ENCODE measurements around the gene GALNTL6.

Gene GALNTL6

DNA sequence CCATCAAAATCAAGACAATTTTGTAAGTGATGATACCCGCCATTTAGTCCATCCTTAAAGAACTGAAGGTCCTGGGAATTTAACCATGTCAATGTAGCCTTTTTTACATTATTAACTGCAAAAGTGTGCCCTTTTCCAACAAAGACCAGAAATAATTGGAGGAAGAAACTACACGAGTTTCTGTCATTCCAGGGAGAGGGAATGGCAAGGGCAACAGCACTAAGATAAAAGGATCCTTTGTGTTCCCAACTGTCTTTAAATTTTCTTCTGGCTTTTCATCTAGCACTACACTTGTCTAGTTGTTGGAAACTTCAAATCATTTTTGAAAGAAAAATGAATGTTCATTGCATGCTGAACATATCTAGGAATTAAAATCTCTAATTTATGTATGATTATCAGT is 286.2 kb downstream of the GALNTL6 start:
- Mint-ChIP-seq H3K27me3 (no peaks in the 10 kb centered on the region), H3K27ac (no peak overlapping the region), H3K4me1 (no peaks in the 10 kb centered on the region), H3K9me3 (peaks cover 8% of the 10 kb centered on the region), H3K4me3 (no peak overlapping the region), H3K36me3 (no peaks in the 10 kb centered on the region)

- H3K36me3 Mint-ChIP-seq = no peaks in the 10 kb centered on the region
- peaks cover 5% of the 10 kb centered on the region for H3K9me3 Mint-ChIP-seq
- no peaks in the 10 kb centered on the region for H3K27me3 Mint-ChIP-seq
- no peaks in the 10 kb centered on the region for H3K4me1 Mint-ChIP-seq
- H3K27ac Mint-ChIP-seq = no peak overlapping the region
- no peak overlapping the region for H3K4me3 Mint-ChIP-seq
Observed at GRCh38 chr4:172103456-172103855, 290.3 kb downstream of the GALNTL6 start.

DNA sequence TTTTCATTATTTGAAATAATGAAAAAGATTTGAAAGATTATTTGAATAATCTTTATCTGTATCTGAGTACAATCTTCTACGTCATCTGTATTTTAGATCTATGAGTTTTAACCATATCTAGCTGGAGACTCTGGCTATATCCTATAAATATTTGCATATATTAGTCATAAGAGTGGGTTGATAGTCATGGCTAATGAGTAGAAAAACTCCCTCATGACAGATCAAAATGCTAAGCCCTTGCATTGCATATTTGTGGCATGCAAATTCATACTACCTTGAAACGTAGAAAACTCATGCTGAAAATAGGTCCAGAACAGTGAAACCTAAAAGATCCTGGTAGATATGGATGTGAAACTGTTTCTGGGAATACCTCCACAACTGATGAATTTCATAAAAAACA is 291.3 kb downstream of the GALNTL6 start:
- Mint-ChIP-seq H3K27ac (no peak overlapping the region), H3K4me1 (no peaks in the 10 kb centered on the region), H3K4me3 (no peak overlapping the region), H3K9me3 (peaks cover 5% of the 10 kb centered on the region), H3K36me3 (no peaks in the 10 kb centered on the region), H3K27me3 (no peaks in the 10 kb centered on the region)

- Mint-ChIP-seq H3K27ac (no peak overlapping the region), H3K27me3 (no peaks in the 10 kb centered on the region), H3K36me3 (no peaks in the 10 kb centered on the region), H3K4me1 (no peaks in the 10 kb centered on the region), H3K9me3 (peaks cover 4% of the 10 kb centered on the region), H3K4me3 (no peak overlapping the region)
Observed at GRCh38 chr4:172105918-172106317, 292.7 kb downstream of the GALNTL6 start.

- Mint-ChIP-seq H3K9me3 (no peaks in the 10 kb centered on the region), H3K27me3 (no peaks in the 10 kb centered on the region), H3K36me3 (no peaks in the 10 kb centered on the region), H3K27ac (no peak overlapping the region), H3K4me1 (no peaks in the 10 kb centered on the region), H3K4me3 (no peak overlapping the region)
Observed at GRCh38 chr4:172109466-172109865, 296.3 kb downstream of the GALNTL6 start.

DNA sequence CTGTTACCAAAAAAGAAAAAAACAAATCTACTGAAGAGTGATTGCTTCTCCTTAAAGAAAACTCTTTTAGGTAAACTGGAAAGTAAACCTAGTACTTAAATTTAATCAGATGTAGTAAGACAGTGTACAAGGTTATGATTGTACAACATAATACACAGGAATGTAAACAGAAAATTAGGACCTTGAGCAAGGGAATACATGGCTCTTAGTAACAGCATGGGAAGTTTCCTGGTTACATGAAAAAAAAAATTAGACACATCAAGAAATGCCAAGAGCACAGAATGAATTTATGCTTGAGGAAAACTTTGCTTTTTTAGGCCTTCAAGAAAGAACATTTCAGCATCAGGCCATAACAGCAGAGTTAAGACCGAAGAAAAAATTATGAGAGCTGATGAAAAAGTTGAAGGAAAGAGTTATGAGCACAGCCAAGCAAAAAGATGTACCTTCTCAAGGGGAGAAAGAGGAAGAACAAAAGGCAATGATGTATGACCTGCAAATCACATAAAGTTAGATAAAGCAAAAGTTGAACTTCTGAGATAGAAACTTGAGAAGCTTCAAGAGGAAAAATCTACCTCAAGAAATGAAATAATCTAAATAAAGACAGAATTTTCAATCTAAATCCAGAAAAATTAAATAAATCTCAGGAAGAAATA is 311.6 kb downstream of the GALNTL6 start:
- H3K9me3 Mint-ChIP-seq = peaks cover 6% of the 10 kb centered on the region
- H3K4me3 Mint-ChIP-seq = no peak overlapping the region
- no peaks in the 10 kb centered on the region for H3K4me1 Mint-ChIP-seq
- H3K27me3 Mint-ChIP-seq = no peaks in the 10 kb centered on the region
- no peak overlapping the region for H3K27ac Mint-ChIP-seq
- no peaks in the 10 kb centered on the region for H3K36me3 Mint-ChIP-seq

DNA sequence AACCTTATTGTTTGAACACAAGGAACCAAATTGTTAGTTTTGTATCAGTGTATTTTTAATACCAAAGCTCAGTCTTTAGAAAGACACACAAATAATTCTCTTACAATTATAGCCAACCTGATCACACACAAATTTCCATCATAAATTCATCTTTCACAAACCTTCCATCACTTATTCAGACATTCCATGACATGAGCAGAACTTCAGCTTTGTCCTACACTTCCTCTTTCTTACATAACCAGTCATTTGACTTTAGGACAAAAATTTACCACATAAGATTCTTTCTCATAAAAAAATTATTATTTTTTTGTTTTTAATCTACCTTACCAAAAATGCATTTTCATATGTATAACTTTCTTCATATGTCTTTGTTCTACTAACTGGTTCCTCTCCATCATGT is 312.2 kb downstream of the GALNTL6 start:
- Mint-ChIP-seq H3K27ac (no peak overlapping the region), H3K4me3 (no peak overlapping the region), H3K9me3 (peaks cover 6% of the 10 kb centered on the region), H3K4me1 (no peaks in the 10 kb centered on the region), H3K36me3 (no peaks in the 10 kb centered on the region), H3K27me3 (no peaks in the 10 kb centered on the region)

DNA sequence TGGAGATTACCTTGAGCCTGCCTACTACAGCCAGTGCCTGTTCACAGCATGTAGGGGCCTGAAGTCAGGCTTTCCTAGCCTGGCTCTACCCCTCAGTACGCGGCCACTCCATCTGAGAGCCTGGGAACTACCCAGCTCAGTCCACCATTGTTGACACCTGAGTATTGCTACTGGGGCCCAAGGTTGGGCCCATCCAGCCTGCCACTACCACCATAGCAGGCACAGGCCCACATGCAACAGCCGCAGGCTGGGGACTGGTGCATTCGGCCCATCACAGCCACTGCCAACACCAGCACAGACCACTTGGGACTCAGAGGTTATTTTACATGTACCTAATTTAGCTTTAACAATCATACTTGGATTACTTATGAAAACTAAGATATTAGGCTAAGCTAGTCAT is 314.0 kb downstream of the GALNTL6 start:
- Mint-ChIP-seq H3K36me3 (no peaks in the 10 kb centered on the region), H3K9me3 (peaks cover 6% of the 10 kb centered on the region), H3K27me3 (no peaks in the 10 kb centered on the region), H3K4me1 (no peaks in the 10 kb centered on the region), H3K4me3 (no peak overlapping the region), H3K27ac (no peak overlapping the region)

DNA sequence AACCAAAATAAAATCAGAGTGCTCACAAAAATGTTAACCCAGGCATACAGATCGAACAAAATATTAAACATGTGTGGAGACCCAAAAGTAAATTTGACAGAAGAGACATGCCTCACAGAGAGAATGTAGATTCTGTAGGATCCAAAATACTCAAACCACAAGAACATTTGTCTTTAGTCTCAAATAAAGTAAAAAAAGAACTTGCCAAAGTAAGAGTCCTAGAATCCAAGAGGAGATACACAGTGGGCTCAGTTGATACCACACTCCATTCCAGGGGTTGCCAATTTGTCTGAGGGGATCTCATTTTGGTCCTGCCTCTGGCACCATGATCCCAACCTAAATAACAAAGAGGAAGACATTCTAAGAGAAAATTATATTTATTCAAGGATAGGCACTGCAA is 316.4 kb downstream of the GALNTL6 start:
- Mint-ChIP-seq H3K36me3 (no peaks in the 10 kb centered on the region), H3K27me3 (no peaks in the 10 kb centered on the region), H3K9me3 (peaks cover 4% of the 10 kb centered on the region), H3K27ac (no peak overlapping the region), H3K4me1 (no peaks in the 10 kb centered on the region), H3K4me3 (no peak overlapping the region)

GRCh38 chr4:172134521-172134920 is 321.3 kb downstream of the GALNTL6 start:
- Mint-ChIP-seq H3K4me1 (no peaks in the 10 kb centered on the region), H3K27ac (no peak overlapping the region), H3K4me3 (no peak overlapping the region), H3K9me3 (no peaks in the 10 kb centered on the region), H3K27me3 (no peaks in the 10 kb centered on the region), H3K36me3 (no peaks in the 10 kb centered on the region)

GRCh38 chr4:172141025-172141424 is 327.8 kb downstream of the GALNTL6 start:
- Mint-ChIP-seq H3K36me3 (no peaks in the 10 kb centered on the region), H3K4me1 (no peaks in the 10 kb centered on the region), H3K9me3 (no peaks in the 10 kb centered on the region)

GRCh38 chr4:172142281-172142741 is 329.1 kb downstream of the GALNTL6 start:
- H3K4me1 Mint-ChIP-seq = no peaks in the 10 kb centered on the region
- H3K4me3 Mint-ChIP-seq = no peak overlapping the region
- H3K36me3 Mint-ChIP-seq = no peaks in the 10 kb centered on the region
- H3K27me3 Mint-ChIP-seq = no peaks in the 10 kb centered on the region
- H3K9me3 Mint-ChIP-seq = no peaks in the 10 kb centered on the region
- no peak overlapping the region for H3K27ac Mint-ChIP-seq

More at GRCh38 chr4:172141025-172141424, 327.8 kb downstream of the GALNTL6 start:
- no peak overlapping the region for H3K4me3 Mint-ChIP-seq
- H3K27me3 Mint-ChIP-seq = no peaks in the 10 kb centered on the region
- no peak overlapping the region for H3K27ac Mint-ChIP-seq

GRCh38 chr4:172143605-172144314 is 330.6 kb downstream of the GALNTL6 start:
- Mint-ChIP-seq H3K9me3 (no peaks in the 10 kb centered on the region), H3K27ac (no peak overlapping the region), H3K27me3 (no peaks in the 10 kb centered on the region), H3K4me3 (no peak overlapping the region), H3K4me1 (no peaks in the 10 kb centered on the region), H3K36me3 (no peaks in the 10 kb centered on the region)

- Mint-ChIP-seq H3K27me3 (no peaks in the 10 kb centered on the region), H3K36me3 (no peaks in the 10 kb centered on the region), H3K27ac (no peak overlapping the region), H3K4me3 (no peak overlapping the region), H3K9me3 (no peaks in the 10 kb centered on the region), H3K4me1 (no peaks in the 10 kb centered on the region)
Observed at GRCh38 chr4:172147687-172148086, 334.5 kb downstream of the GALNTL6 start.

- Mint-ChIP-seq H3K27me3 (no peaks in the 10 kb centered on the region), H3K4me3 (no peak overlapping the region), H3K4me1 (no peaks in the 10 kb centered on the region), H3K27ac (no peak overlapping the region), H3K36me3 (no peaks in the 10 kb centered on the region), H3K9me3 (no peaks in the 10 kb centered on the region)
Observed at GRCh38 chr4:172149329-172149728, 336.1 kb downstream of the GALNTL6 start.

DNA sequence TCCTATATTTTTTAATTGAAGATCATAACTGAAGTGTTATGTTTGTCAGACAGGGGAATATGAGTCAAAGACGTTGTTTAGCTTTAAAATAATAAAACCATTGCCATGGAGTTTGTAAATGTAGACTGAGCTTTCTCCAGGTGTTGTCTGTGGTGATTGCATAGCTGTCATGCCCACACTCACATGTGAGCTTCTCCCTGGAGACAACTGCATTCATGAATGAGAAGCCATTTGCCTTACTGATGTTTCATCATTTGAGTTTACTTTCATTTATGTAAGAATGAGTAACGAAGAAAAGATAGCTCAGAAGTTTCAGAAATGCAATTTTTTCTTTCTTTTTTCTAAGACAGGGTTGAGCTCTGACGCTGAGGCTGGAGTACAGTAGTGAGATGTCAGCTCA is 339.1 kb downstream of the GALNTL6 start:
- no peak overlapping the region for H3K4me3 Mint-ChIP-seq

More for the DNA sequence above, 339.1 kb downstream of the GALNTL6 start:
- Mint-ChIP-seq H3K36me3 (no peaks in the 10 kb centered on the region), H3K9me3 (no peaks in the 10 kb centered on the region), H3K27ac (no peak overlapping the region), H3K27me3 (no peaks in the 10 kb centered on the region), H3K4me1 (no peaks in the 10 kb centered on the region)

Measured in activated naive CD4-positive, alpha-beta T cell treated with anti-CD3 and anti-CD28 coated beads, Interleukin-2, amount 50 U/mL, for 24 hours (primary cell).